ENCODE data around the gene C10orf95.

DNA sequence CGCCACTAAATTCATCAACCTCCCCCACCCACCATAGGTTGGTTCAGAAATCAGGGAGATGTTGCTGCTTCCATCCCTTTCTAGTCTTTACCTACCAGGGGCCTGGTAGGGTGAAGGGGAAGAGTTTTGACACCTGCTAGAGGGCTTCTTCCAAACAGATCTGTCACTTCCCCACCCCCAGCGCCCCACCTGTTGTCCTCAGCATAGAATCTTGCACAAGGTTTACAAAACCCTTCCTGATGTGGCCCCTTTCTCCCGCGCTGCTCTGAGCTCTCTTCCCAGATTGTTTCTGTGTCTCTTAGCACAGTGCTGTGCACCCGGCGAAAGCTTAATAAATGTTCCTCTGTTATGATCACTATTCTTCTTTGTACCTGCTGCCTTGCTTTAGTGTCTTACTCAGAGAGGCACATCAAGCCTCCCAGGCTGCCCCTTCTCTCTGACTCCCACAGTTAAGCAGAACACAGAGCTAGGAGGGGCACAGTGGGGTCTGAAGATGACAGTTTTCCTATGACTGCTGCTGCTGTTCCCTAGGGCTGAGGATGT lies 11.2 kb upstream of the C10orf95 start:
- TF ChIP-seq CTCF (IDR thresholded peaks at IDR 0.05; ENCODE audit: extremely low read depth in 1 of 2, insufficient read depth in 1 of 2, low read depth in 1 of 2, low read length in 2 of 2) = no peak
- no peak for TF ChIP-seq POLR2A (IDR thresholded peaks at IDR 0.05; ENCODE audit: low read depth, low read length)
- TF ChIP-seq EZH2 (IDR thresholded peaks at IDR 0.05; ENCODE audit: borderline replicate concordance, low read depth, low read length, severe bottlenecking) = no peak
- no peak for TF ChIP-seq POLR2AphosphoS5 (IDR thresholded peaks at IDR 0.05; ENCODE audit: insufficient read depth, low read depth, low read length)
